Measurements from ENCODE around the gene AKT3. TPM values are rescaled to one million over a fixed set of nuclear protein-coding genes. Genes with fewer than 3 reads are reported as not detected.

The AKT3 gene
- total RNA-seq, 5 donors from 2014 or later (not counting 1 experiment from before 2014, with no cell fraction given): 94.5 to 124 (median 112) TPM

GRCh38 chr1:243568793-243569192 is 281.2 kb downstream of the AKT3 start:
- H3K27ac Mint-ChIP-seq: no peak overlapping the region
- H3K27me3 Mint-ChIP-seq: no peaks in the 10 kb centered on the region
- ATAC-seq (replicated peaks in 1 of 4) (no peak), DNase-seq (no peak)
- Histone ChIP-seq H3K4me1 (ENCODE audit: control insufficient read depth in 1 of 2, extremely low read depth in 1 of 2, insufficient read depth in 2 of 2, low read length in 2 of 2) (no peaks in the 10 kb centered on the region), H3K9me3 (no peaks in the 10 kb centered on the region), H3K27ac (ENCODE audit: low read length) (no peak overlapping the region), H3K27me3 (replicated peaks in 1 of 2; ENCODE audit: control insufficient read depth in 2 of 2, extremely low read depth in 1 of 2, insufficient read depth in 2 of 2, low read length in 1 of 2) (no peaks in the 10 kb centered on the region), H3K36me3 (ENCODE audit: control insufficient read depth in 2 of 2, extremely low read depth in 1 of 2, insufficient read depth in 1 of 2, low read length in 1 of 2) (peaks cover 0 to 15% of the 10 kb centered on the region in 2 donors), H3K4me3 (ENCODE audit: control insufficient read depth in 1 of 2, extremely low read depth in 1 of 2, low read length in 1 of 2) (no peak overlapping the region)
- peaks cover 70% of the 10 kb centered on the region for H3K36me3 Mint-ChIP-seq
- no peaks in the 10 kb centered on the region for H3K9me3 Mint-ChIP-seq
- ChIA-PET POLR2A (interaction anchor here in 1 of 2 donors (0.6 kb wide), 1 partner anchor 876 kb away, joined by 3 read pairs; no protein-coding TSS in a partner anchor), CTCF (no interaction called here)
- no peak overlapping the region for H3K4me3 Mint-ChIP-seq
- WGBS (ENCODE audit: insufficient coverage): 100% methylated on average over 1 of the region's 4 CpGs
- H3K4me1 Mint-ChIP-seq: no peaks in the 10 kb centered on the region

- Histone ChIP-seq H3K4me1 (ENCODE audit: control insufficient read depth in 1 of 2, extremely low read depth in 1 of 2, insufficient read depth in 2 of 2, low read length in 2 of 2) (no peaks in the 10 kb centered on the region), H3K4me3 (ENCODE audit: control insufficient read depth in 1 of 2, extremely low read depth in 1 of 2, low read length in 1 of 2) (no peak overlapping the region), H3K27me3 (replicated peaks in 1 of 2; ENCODE audit: control insufficient read depth in 2 of 2, extremely low read depth in 1 of 2, insufficient read depth in 2 of 2, low read length in 1 of 2) (no peaks in the 10 kb centered on the region), H3K27ac (ENCODE audit: low read length) (no peak overlapping the region), H3K9me3 (no peaks in the 10 kb centered on the region), H3K36me3 (ENCODE audit: control insufficient read depth in 2 of 2, extremely low read depth in 1 of 2, insufficient read depth in 1 of 2, low read length in 1 of 2) (peaks cover 0 to 34% of the 10 kb centered on the region in 2 donors)
- POLR2A ChIA-PET: no interaction called here
- peaks cover 64% of the 10 kb centered on the region for H3K36me3 Mint-ChIP-seq
- ATAC-seq (replicated peaks in 1 of 4) (no peak), DNase-seq (no peak)
- H3K4me1 Mint-ChIP-seq: peaks cover 0 to 2% (median 0%) of the 10 kb centered on the region in 3 donors
- CTCF ChIA-PET: no interaction called here
- H3K9me3 Mint-ChIP-seq: peaks cover 0 to 6% (median 5%) of the 10 kb centered on the region in 3 donors
- H3K27me3 Mint-ChIP-seq: no peaks in the 10 kb centered on the region
- H3K27ac Mint-ChIP-seq: no peak overlapping the region
- no peak overlapping the region for H3K4me3 Mint-ChIP-seq
Observed at GRCh38 chr1:243564814-243565213, 285.2 kb downstream of the AKT3 start.

GRCh38 chr1:243563732-243564131 is 286.3 kb downstream of the AKT3 start:
- H3K4me1 ChIP-seq (ENCODE audit: control insufficient read depth in 1 of 2, extremely low read depth in 1 of 2, insufficient read depth in 2 of 2, low read length in 2 of 2): no peaks in the 10 kb centered on the region
- Mint-ChIP-seq H3K4me1 (peaks cover 0 to 4% (median 0%) of the 10 kb centered on the region in 3 donors), H3K9me3 (peaks cover 0 to 6% (median 5%) of the 10 kb centered on the region in 3 donors), H3K27me3 (no peaks in the 10 kb centered on the region), H3K36me3 (peaks cover 59% of the 10 kb centered on the region), H3K4me3 (no peak overlapping the region), H3K27ac (no peak overlapping the region)
- CTCF ChIA-PET: no interaction called here
- no peaks in the 10 kb centered on the region for H3K9me3 ChIP-seq
- H3K36me3 ChIP-seq (ENCODE audit: control insufficient read depth in 2 of 2, extremely low read depth in 1 of 2, insufficient read depth in 1 of 2, low read length in 1 of 2): peaks cover 0 to 34% of the 10 kb centered on the region in 2 donors
- H3K27ac ChIP-seq (ENCODE audit: low read length): no peak overlapping the region
- 100% methylated on average over 1 of the region's 4 CpGs for WGBS (ENCODE audit: insufficient coverage)
- DNase-seq: no peak
- H3K4me3 ChIP-seq (ENCODE audit: control insufficient read depth in 1 of 2, extremely low read depth in 1 of 2, low read length in 1 of 2): no peak overlapping the region
- POLR2A ChIA-PET: no interaction called here
- no peak for ATAC-seq (replicated peaks in 1 of 4)
- no peaks in the 10 kb centered on the region for H3K27me3 ChIP-seq (replicated peaks in 1 of 2; ENCODE audit: control insufficient read depth in 2 of 2, extremely low read depth in 1 of 2, insufficient read depth in 2 of 2, low read length in 1 of 2)

- Histone ChIP-seq H3K4me3 (ENCODE audit: control insufficient read depth in 1 of 2, extremely low read depth in 1 of 2, low read length in 1 of 2) (no peak overlapping the region), H3K9me3 (no peaks in the 10 kb centered on the region), H3K27ac (ENCODE audit: low read length) (no peak overlapping the region), H3K4me1 (ENCODE audit: control insufficient read depth in 1 of 2, extremely low read depth in 1 of 2, insufficient read depth in 2 of 2, low read length in 2 of 2) (no peaks in the 10 kb centered on the region), H3K36me3 (ENCODE audit: control insufficient read depth in 2 of 2, extremely low read depth in 1 of 2, insufficient read depth in 1 of 2, low read length in 1 of 2) (peaks cover 0 to 34% of the 10 kb centered on the region in 2 donors), H3K27me3 (replicated peaks in 1 of 2; ENCODE audit: control insufficient read depth in 2 of 2, extremely low read depth in 1 of 2, insufficient read depth in 2 of 2, low read length in 1 of 2) (no peaks in the 10 kb centered on the region)
- H3K9me3 Mint-ChIP-seq: peaks cover 0 to 6% (median 5%) of the 10 kb centered on the region in 3 donors
- CTCF ChIA-PET: no interaction called here
- no peak overlapping the region for H3K27ac Mint-ChIP-seq
- DNase-seq: no peak
- POLR2A ChIA-PET: no interaction called here
- peaks cover 47% of the 10 kb centered on the region for H3K36me3 Mint-ChIP-seq
- WGBS (ENCODE audit: insufficient coverage): no CpG with 5 or more reads among the region's 1 CpG
- no peak for ATAC-seq (replicated peaks in 1 of 4)
- no peaks in the 10 kb centered on the region for H3K27me3 Mint-ChIP-seq
- H3K4me1 Mint-ChIP-seq: peaks cover 0 to 4% (median 4%) of the 10 kb centered on the region in 3 donors
- no peak overlapping the region for H3K4me3 Mint-ChIP-seq
Observed at GRCh38 chr1:243562473-243562872, 287.6 kb downstream of the AKT3 start.

GRCh38 chr1:243561588-243562319 is 288.3 kb downstream of the AKT3 start:
- H3K36me3 ChIP-seq (ENCODE audit: control insufficient read depth in 2 of 2, extremely low read depth in 1 of 2, insufficient read depth in 1 of 2, low read length in 1 of 2): peaks cover 0 to 30% of the 10 kb centered on the region in 2 donors
- Mint-ChIP-seq H3K4me1 (peaks cover 0 to 4% (median 4%) of the 10 kb centered on the region in 3 donors), H3K36me3 (peaks cover 42% of the 10 kb centered on the region), H3K9me3 (peaks cover 0 to 6% (median 5%) of the 10 kb centered on the region in 3 donors), H3K4me3 (no peak overlapping the region), H3K27me3 (no peaks in the 10 kb centered on the region), H3K27ac (no peak overlapping the region)
- ChIA-PET POLR2A (no interaction called here), CTCF (interaction anchor here in 1 of 2 donors (0.6 kb wide), 1 partner anchor 151 kb away, joined by 3 read pairs; no protein-coding TSS in a partner anchor)
- no peaks in the 10 kb centered on the region for H3K27me3 ChIP-seq (replicated peaks in 1 of 2; ENCODE audit: control insufficient read depth in 2 of 2, extremely low read depth in 1 of 2, insufficient read depth in 2 of 2, low read length in 1 of 2)
- no peak overlapping the region for H3K27ac ChIP-seq (ENCODE audit: low read length)
- H3K9me3 ChIP-seq: no peaks in the 10 kb centered on the region
- H3K4me1 ChIP-seq (ENCODE audit: control insufficient read depth in 1 of 2, extremely low read depth in 1 of 2, insufficient read depth in 2 of 2, low read length in 2 of 2): no peaks in the 10 kb centered on the region
- ATAC-seq (replicated peaks in 1 of 4) (no peak), DNase-seq (no peak)
- 100% methylated on average over 1 of the region's 2 CpGs for WGBS (ENCODE audit: insufficient coverage)
- H3K4me3 ChIP-seq (ENCODE audit: control insufficient read depth in 1 of 2, extremely low read depth in 1 of 2, low read length in 1 of 2): no peak overlapping the region

- no peaks in the 10 kb centered on the region for H3K4me1 ChIP-seq (ENCODE audit: control insufficient read depth in 1 of 2, extremely low read depth in 1 of 2, insufficient read depth in 2 of 2, low read length in 2 of 2)
- H3K4me3 Mint-ChIP-seq: no peak overlapping the region
- H3K4me3 ChIP-seq (ENCODE audit: control insufficient read depth in 1 of 2, extremely low read depth in 1 of 2, low read length in 1 of 2): no peak overlapping the region
- H3K9me3 Mint-ChIP-seq: peaks cover 0 to 6% (median 5%) of the 10 kb centered on the region in 3 donors
- CTCF ChIA-PET: no interaction called here
- no peak for ATAC-seq (replicated peaks in 1 of 4)
- no peaks in the 10 kb centered on the region for H3K27me3 Mint-ChIP-seq
- H3K27me3 ChIP-seq (replicated peaks in 1 of 2; ENCODE audit: control insufficient read depth in 2 of 2, extremely low read depth in 1 of 2, insufficient read depth in 2 of 2, low read length in 1 of 2): no peaks in the 10 kb centered on the region
- WGBS (ENCODE audit: insufficient coverage): 100% methylated on average over 3 of the region's 7 CpGs
- DNase-seq: no peak
- H3K27ac ChIP-seq (ENCODE audit: low read length): no peak overlapping the region
- POLR2A ChIA-PET: no interaction called here
- peaks cover 0 to 4% (median 4%) of the 10 kb centered on the region in 3 donors for H3K4me1 Mint-ChIP-seq
- peaks cover 0 to 25% of the 10 kb centered on the region in 2 donors for H3K36me3 ChIP-seq (ENCODE audit: control insufficient read depth in 2 of 2, extremely low read depth in 1 of 2, insufficient read depth in 1 of 2, low read length in 1 of 2)
- H3K9me3 ChIP-seq: no peaks in the 10 kb centered on the region
- H3K36me3 Mint-ChIP-seq: peaks cover 34% of the 10 kb centered on the region
- H3K27ac Mint-ChIP-seq: no peak overlapping the region
Observed at GRCh38 chr1:243559575-243560162, 290.4 kb downstream of the AKT3 start.

Data from T-cell (primary cell).